K562 (cell line): ENCODE data around the gene PRODH2. TPM values are rescaled to one million over a fixed set of nuclear protein-coding genes. Genes with fewer than 3 reads are reported as not detected.

Experiments used
- BMI1 ChIP-seq: fragments of 150-350 bp; IDR thresholded peaks from 2 replicates; pipeline ENCODE4 v1.6.1; 2014; ENCODE audit warnings: low read length
- CBX5 ChIP-seq: IDR thresholded peaks from 2 replicates; pipeline ENCODE4 v1.6.1; 2014; ENCODE audit warnings: low read depth, borderline replicate concordance
- FOXK2 ChIP-seq, 2 experiments: fragments of 450-650 bp; IDR thresholded peaks in 1 of 2; conservative IDR thresholded peaks in 1 of 2; 2 replicates each; pipeline ENCODE4 v1.6.1; 2016; ENCODE audit warnings: low read depth in 2 of 2, mild to moderate bottlenecking in 1 of 2
- LARP7 ChIP-seq: fragments of 450-650 bp; IDR thresholded peaks from 2 replicates; pipeline ENCODE4 v1.6.1; 2016
- MCM3 ChIP-seq: fragments of 450-650 bp; IDR thresholded peaks from 2 replicates; pipeline ENCODE4 v1.6.1; 2016
- RBM39 ChIP-seq: fragments of 200-400 bp; formaldehyde crosslinking; optimal IDR thresholded peaks from 2 replicates; pipeline ENCODE3; 2018; ENCODE audit warnings: low read depth, low read length
- ZFX ChIP-seq: sonication (generic); formaldehyde crosslinking; IDR thresholded peaks from 2 replicates; pipeline ENCODE4 v1.8.0; 2022; ENCODE audit warnings: mild to moderate bottlenecking, missing genetic modification reagents, moderate library complexity
- ZHX1 ChIP-seq: fragments of 150-350 bp; conservative IDR thresholded peaks from 2 replicates; pipeline ENCODE4 v1.6.1; 2014; ENCODE audit warnings: low read length
- ZSCAN32 ChIP-seq: fragments of 450-650 bp; formaldehyde crosslinking; IDR thresholded peaks from 2 replicates; pipeline ENCODE4 v1.4.0; 2020; ENCODE audit warnings: mild to moderate bottlenecking, moderate library complexity
- polyA plus RNA-seq, 8 experiments: library from polyadenylated mRNA; depleted of rRNA in 4 of 8; stranded (reverse) in 5 of 8; unstranded in 3 of 8; fragments of >200 nt; fragmentation: Nextera tagmentation in 2 of 8; fragmentation: Illumina TruSeq in 1 of 8; extraction: Ambion mirVana in 2 of 8; extraction: Trizol in 1 of 8; gene quantifications; 2 replicates each; pipeline versions ENCODE4 v1.2.1 to v1.2.3, GENCODE V29; 2011 to 2014; ENCODE audit warnings: inconsistent platforms in 1 of 8, missing spikeins in 1 of 8
- total RNA-seq, 7 experiments: library from RNA; depleted of rRNA in 6 of 7; stranded (reverse); fragments of >200 nt in 6 of 7; fragmentation: Illumina TruSeq in 2 of 7; extraction: Trizol in 2 of 7; gene quantifications; 2 replicates each; pipeline versions ENCODE4 v1.2.1 to v1.2.3, GENCODE V29; 2011 to 2021; ENCODE audit warnings: low replicate concordance in 1 of 7
- TF ChIP-seq, protein P1 (sequence below): sonication (generic); formaldehyde crosslinking; IDR thresholded peaks from 2 replicates; pipeline ENCODE4 v1.8.0; 2022; ENCODE audit warnings: missing genetic modification reagents, mild to moderate bottlenecking, borderline replicate concordance
- TF ChIP-seq, protein P2 (sequence below), 2 experiments: fragments of 450-650 bp in 1 of 2; sonication (generic) in 1 of 2; formaldehyde crosslinking in 1 of 2; IDR thresholded peaks; 2 replicates each; pipeline versions ENCODE4 v1.7.1 to v1.9.0; 2016 to 2022; ENCODE audit warnings: inconsistent platforms in 1 of 2, mild to moderate bottlenecking in 1 of 2, missing genetic modification reagents in 1 of 2
- TF ChIP-seq, protein P3 (sequence below): fragments of 450-650 bp; IDR thresholded peaks from 2 replicates; pipeline ENCODE4 v1.6.1; 2016; ENCODE audit warnings: missing biosample characterization, missing genetic modification characterization

The PRODH2 gene
- total and polyA plus RNA-seq, 9 of the 15 experiments (the other 6 are each of a cell fraction or from before 2014, with no cell fraction given) = not detected

DNA sequence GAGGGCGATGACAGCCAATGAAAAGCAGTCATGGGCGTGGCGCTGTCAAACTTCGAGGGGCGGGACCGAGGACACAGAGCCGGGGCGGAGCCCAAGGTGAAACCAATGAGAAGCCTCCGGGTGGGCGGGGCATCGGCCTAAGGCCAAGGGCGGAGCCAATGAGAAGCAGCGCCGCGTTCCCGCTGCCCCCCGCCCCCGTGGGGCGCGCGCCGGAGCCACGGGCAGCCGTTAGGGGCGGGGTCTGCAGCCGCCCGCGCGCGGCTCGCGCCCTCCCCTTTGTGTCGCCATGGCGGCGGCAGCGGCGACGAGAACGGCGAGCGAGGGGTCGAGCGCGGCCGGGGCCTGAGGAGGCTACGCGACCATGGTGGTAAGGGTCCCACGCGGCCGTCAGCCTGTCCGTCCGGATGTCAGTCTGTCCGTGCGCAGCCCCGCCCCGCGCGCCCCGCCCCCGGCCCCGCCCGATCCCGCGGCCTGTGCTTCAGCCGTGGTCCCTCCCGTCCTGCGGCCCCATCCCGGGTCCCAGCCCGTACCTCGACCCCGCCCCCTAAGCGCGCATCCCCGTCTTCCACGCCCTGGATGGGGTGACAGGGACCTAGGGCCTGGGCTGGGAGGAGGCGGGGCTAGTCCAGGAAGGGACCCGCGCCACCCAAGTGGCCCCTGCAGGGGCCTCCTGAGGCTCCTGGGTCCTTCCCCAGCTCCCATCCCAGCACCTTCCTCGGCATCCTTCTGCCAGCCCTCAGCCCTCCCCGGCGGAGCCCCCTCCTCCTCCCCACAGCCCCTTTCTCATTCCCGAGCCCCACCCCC, 37.1 kb downstream of the PRODH2 start, which contains the start of gene ARHGAP33 (continued):
- no peak for TF ChIP-seq ZHX1
- TF ChIP-seq RBM39 = no peak
- no peak for TF ChIP-seq CBX5
- TF ChIP-seq, protein P1, sequence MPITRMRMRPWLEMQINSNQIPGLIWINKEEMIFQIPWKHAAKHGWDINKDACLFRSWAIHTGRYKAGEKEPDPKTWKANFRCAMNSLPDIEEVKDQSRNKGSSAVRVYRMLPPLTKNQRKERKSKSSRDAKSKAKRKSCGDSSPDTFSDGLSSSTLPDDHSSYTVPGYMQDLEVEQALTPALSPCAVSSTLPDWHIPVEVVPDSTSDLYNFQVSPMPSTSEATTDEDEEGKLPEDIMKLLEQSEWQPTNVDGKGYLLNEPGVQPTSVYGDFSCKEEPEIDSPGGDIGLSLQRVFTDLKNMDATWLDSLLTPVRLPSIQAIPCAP (CRISPR knock-in tag) = no peak
- TF ChIP-seq ZSCAN32 (CRISPR knock-in tag) = no peak
- TF ChIP-seq LARP7 = no peak
- TF ChIP-seq ZFX = no peak
- no peak for TF ChIP-seq FOXK2 (conservative IDR thresholded peaks at IDR 0.05 in 1 of 2, IDR thresholded peaks at IDR 0.05 in 1 of 2; ENCODE audit: low read depth in 2 of 2)
- TF ChIP-seq, protein P2, sequence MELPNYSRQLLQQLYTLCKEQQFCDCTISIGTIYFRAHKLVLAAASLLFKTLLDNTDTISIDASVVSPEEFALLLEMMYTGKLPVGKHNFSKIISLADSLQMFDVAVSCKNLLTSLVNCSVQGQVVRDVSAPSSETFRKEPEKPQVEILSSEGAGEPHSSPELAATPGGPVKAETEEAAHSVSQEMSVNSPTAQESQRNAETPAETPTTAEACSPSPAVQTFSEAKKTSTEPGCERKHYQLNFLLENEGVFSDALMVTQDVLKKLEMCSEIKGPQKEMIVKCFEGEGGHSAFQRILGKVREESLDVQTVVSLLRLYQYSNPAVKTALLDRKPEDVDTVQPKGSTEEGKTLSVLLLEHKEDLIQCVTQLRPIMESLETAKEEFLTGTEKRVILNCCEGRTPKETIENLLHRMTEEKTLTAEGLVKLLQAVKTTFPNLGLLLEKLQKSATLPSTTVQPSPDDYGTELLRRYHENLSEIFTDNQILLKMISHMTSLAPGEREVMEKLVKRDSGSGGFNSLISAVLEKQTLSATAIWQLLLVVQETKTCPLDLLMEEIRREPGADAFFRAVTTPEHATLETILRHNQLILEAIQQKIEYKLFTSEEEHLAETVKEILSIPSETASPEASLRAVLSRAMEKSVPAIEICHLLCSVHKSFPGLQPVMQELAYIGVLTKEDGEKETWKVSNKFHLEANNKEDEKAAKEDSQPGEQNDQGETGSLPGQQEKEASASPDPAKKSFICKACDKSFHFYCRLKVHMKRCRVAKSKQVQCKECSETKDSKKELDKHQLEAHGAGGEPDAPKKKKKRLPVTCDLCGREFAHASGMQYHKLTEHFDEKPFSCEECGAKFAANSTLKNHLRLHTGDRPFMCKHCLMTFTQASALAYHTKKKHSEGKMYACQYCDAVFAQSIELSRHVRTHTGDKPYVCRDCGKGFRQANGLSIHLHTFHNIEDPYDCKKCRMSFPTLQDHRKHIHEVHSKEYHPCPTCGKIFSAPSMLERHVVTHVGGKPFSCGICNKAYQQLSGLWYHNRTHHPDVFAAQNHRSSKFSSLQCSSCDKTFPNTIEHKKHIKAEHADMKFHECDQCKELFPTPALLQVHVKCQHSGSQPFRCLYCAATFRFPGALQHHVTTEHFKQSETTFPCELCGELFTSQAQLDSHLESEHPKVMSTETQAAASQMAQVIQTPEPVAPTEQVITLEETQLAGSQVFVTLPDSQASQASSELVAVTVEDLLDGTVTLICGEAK (IDR thresholded peaks at IDR 0.05) = no peak
- TF ChIP-seq, protein P2 (CRISPR knock-in tag; IDR thresholded peaks at IDR 0.05) = no peak
- TF ChIP-seq, protein P3, sequence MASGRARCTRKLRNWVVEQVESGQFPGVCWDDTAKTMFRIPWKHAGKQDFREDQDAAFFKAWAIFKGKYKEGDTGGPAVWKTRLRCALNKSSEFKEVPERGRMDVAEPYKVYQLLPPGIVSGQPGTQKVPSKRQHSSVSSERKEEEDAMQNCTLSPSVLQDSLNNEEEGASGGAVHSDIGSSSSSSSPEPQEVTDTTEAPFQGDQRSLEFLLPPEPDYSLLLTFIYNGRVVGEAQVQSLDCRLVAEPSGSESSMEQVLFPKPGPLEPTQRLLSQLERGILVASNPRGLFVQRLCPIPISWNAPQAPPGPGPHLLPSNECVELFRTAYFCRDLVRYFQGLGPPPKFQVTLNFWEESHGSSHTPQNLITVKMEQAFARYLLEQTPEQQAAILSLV (tag) = no peak
- TF ChIP-seq MCM3 = no peak
- no peak for TF ChIP-seq BMI1
